ENCODE results near the gene OTOG. TPM values are rescaled to one million over a fixed set of nuclear protein-coding genes. Genes with fewer than 3 reads are reported as not detected.

The OTOG gene
- total and polyA plus RNA-seq, 7 experiments from 2014 or later = not detected

DNA sequence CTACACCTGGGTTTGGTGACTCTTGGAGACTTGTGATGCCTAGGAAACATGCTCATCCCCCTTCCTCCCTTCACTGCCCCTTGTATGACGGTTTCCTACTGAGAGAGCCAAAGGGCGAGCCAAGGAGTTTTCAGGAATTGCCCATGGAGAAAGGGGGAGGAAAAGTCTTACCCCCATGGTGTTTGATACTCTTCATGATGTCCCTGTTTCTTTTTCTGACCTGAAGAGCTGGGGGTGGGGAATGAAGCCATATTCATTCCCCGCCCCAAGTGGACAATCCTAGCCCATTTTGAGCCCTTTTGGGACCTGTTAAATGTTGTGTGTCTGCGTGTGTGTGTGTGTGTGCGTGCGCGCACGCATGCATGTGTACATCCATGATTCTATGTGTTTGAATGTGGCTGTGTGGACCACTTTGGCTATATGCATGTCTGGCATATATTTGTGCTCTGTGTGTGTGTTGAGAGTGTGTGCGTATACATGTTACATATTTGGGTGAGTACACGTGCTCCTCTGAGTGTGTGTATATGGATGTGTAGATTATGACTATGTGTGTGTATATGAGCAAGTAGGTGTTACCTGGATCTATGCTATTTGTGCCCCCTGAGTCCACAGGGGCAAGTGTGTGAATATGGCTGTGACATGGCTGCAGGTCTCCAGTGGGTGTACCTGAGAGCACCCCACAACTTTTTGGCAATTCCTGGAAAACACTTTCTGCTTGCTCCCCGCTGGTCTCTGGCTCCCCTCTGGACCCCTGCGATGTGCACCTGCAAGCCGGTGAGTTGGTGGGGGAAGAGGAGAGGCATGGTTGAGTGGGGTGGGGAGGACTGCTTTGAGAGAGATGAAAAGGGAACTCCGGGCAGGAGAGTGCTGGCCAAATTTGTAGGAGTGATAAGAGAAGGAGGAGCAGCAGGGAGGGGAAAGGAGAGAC is 24.6 kb downstream of the OTOG start:
- Histone ChIP-seq H3K27ac (ENCODE audit: low read depth, low read length) (no peak overlapping the region), H3K27me3 (ENCODE audit: control insufficient read depth in 2 of 2, insufficient read depth in 2 of 2, low read length in 2 of 2) (no peaks in the 10 kb centered on the region), H3K36me3 (ENCODE audit: control insufficient read depth in 2 of 3, insufficient read depth in 3 of 3, low read length in 3 of 3) (no peaks in the 10 kb centered on the region), H3K4me3 (ENCODE audit: low read length) (no peak overlapping the region), H3K9me3 (ENCODE audit: control insufficient read depth in 2 of 3, low read length in 3 of 3) (no peaks in the 10 kb centered on the region), H3K4me1 (ENCODE audit: control insufficient read depth in 2 of 2, insufficient read depth in 2 of 2, low read length in 2 of 2) (no peaks in the 10 kb centered on the region)
- H3K27ac Mint-ChIP-seq = peak overlapping the region in 1 of 9 donors; percentile 70
- DNase-seq (peak in 1 of 9 donors; percentile 15), ATAC-seq (peak; percentile 2)
- peaks cover 0 to 11% (median 5%) of the 10 kb centered on the region in 7 donors for H3K4me1 Mint-ChIP-seq
- H3K9me3 Mint-ChIP-seq = no peaks in the 10 kb centered on the region
- intact Hi-C loops (cut with micrococcal nuclease) = no loop called here
- POLR2A ChIA-PET = no interaction called here
- H3K4me3 Mint-ChIP-seq = no peak overlapping the region
- H3K27me3 Mint-ChIP-seq = peaks cover 0 to 10% (median 0%) of the 10 kb centered on the region in 5 donors
- H3K36me3 Mint-ChIP-seq = no peaks in the 10 kb centered on the region
- CTCF ChIA-PET = no interaction called here

GRCh38 chr11:17572359-17572690 is 25.3 kb downstream of the OTOG start:
- H3K4me3 ChIP-seq (ENCODE audit: low read length) = no peak overlapping the region
- peaks cover 0 to 11% (median 5%) of the 10 kb centered on the region in 7 donors for H3K4me1 Mint-ChIP-seq
- CTCF ChIA-PET = no interaction called here
- intact Hi-C loops (cut with micrococcal nuclease) = no loop called here
- H3K36me3 ChIP-seq (ENCODE audit: control insufficient read depth in 2 of 3, insufficient read depth in 3 of 3, low read length in 3 of 3) = no peaks in the 10 kb centered on the region
- H3K36me3 Mint-ChIP-seq = no peaks in the 10 kb centered on the region
- H3K4me3 Mint-ChIP-seq = no peak overlapping the region
- no peaks in the 10 kb centered on the region for H3K4me1 ChIP-seq (ENCODE audit: control insufficient read depth in 2 of 2, insufficient read depth in 2 of 2, low read length in 2 of 2)
- H3K27ac ChIP-seq (ENCODE audit: low read depth, low read length) = no peak overlapping the region
- H3K9me3 Mint-ChIP-seq = no peaks in the 10 kb centered on the region
- DNase-seq (peak in 1 of 9 donors; percentile 12), ATAC-seq (peak; percentile 16)
- peak overlapping the region in 1 of 9 donors; percentile 33 for H3K27ac Mint-ChIP-seq
- H3K27me3 ChIP-seq (ENCODE audit: control insufficient read depth in 2 of 2, insufficient read depth in 2 of 2, low read length in 2 of 2) = no peaks in the 10 kb centered on the region
- no peaks in the 10 kb centered on the region for H3K9me3 ChIP-seq (ENCODE audit: control insufficient read depth in 2 of 3, low read length in 3 of 3)
- peaks cover 0 to 10% (median 0%) of the 10 kb centered on the region in 5 donors for H3K27me3 Mint-ChIP-seq
- POLR2A ChIA-PET = no interaction called here

GRCh38 chr11:17572791-17573460 is 25.9 kb downstream of the OTOG start:
- Mint-ChIP-seq H3K27me3 (peaks cover 0 to 10% (median 0%) of the 10 kb centered on the region in 5 donors), H3K36me3 (no peaks in the 10 kb centered on the region), H3K4me3 (no peak overlapping the region), H3K9me3 (no peaks in the 10 kb centered on the region), H3K4me1 (peaks cover 0 to 11% (median 5%) of the 10 kb centered on the region in 7 donors), H3K27ac (no peak overlapping the region)
- ATAC-seq (no peak), DNase-seq (peak in 1 of 9 donors; percentile 8)
- no peak overlapping the region for H3K4me3 ChIP-seq (ENCODE audit: low read length)
- no peaks in the 10 kb centered on the region for H3K36me3 ChIP-seq (ENCODE audit: control insufficient read depth in 2 of 3, insufficient read depth in 3 of 3, low read length in 3 of 3)
- H3K4me1 ChIP-seq (ENCODE audit: control insufficient read depth in 2 of 2, insufficient read depth in 2 of 2, low read length in 2 of 2) = no peaks in the 10 kb centered on the region
- intact Hi-C loops (cut with micrococcal nuclease) = no loop called here
- H3K27ac ChIP-seq (ENCODE audit: low read depth, low read length) = no peak overlapping the region
- CTCF ChIA-PET = no interaction called here
- H3K9me3 ChIP-seq (ENCODE audit: control insufficient read depth in 2 of 3, low read length in 3 of 3) = no peaks in the 10 kb centered on the region
- POLR2A ChIA-PET = no interaction called here
- no peaks in the 10 kb centered on the region for H3K27me3 ChIP-seq (ENCODE audit: control insufficient read depth in 2 of 2, insufficient read depth in 2 of 2, low read length in 2 of 2)

DNA sequence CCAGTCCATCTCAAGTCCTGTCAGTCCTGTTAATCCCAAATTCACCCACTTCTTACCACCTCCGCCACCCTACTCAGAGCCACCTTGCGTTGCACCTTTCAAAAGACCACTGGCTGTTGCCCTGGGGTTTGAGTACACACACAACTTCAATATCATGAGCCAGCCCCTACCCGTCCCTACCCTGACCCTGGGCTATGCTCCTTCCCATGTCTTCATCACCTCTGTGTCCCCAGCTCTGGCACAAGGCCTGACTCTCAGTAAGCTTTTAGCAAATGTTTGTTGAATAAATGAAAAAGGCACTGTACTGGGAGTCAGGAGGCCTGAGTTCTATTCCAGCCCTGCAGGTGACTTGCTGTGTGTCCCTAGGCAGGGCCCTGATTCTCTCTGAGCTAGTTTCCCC is 26.5 kb downstream of the OTOG start:
- Mint-ChIP-seq H3K36me3 (no peaks in the 10 kb centered on the region), H3K4me3 (peak overlapping the region in 1 of 10 donors; percentile 27), H3K9me3 (no peaks in the 10 kb centered on the region), H3K4me1 (peaks cover 0 to 9% (median 5%) of the 10 kb centered on the region in 7 donors), H3K27ac (no peak overlapping the region), H3K27me3 (peaks cover 0 to 10% (median 4%) of the 10 kb centered on the region in 5 donors)
- DNase-seq = peak in 1 of 9 donors; percentile 10
- H3K4me3 ChIP-seq (ENCODE audit: low read length) = no peak overlapping the region
- H3K27me3 ChIP-seq (ENCODE audit: control insufficient read depth in 2 of 2, insufficient read depth in 2 of 2, low read length in 2 of 2) = no peaks in the 10 kb centered on the region
- POLR2A ChIA-PET = no interaction called here
- H3K9me3 ChIP-seq (ENCODE audit: control insufficient read depth in 2 of 3, low read length in 3 of 3) = no peaks in the 10 kb centered on the region
- intact Hi-C loops (cut with micrococcal nuclease) = no loop called here
- CTCF ChIA-PET = no interaction called here
- no peak for ATAC-seq
- no peaks in the 10 kb centered on the region for H3K4me1 ChIP-seq (ENCODE audit: control insufficient read depth in 2 of 2, insufficient read depth in 2 of 2, low read length in 2 of 2)
- H3K27ac ChIP-seq (ENCODE audit: low read depth, low read length) = no peak overlapping the region
- H3K36me3 ChIP-seq (ENCODE audit: control insufficient read depth in 2 of 3, insufficient read depth in 3 of 3, low read length in 3 of 3) = no peaks in the 10 kb centered on the region

- H3K4me1 ChIP-seq (ENCODE audit: control insufficient read depth in 2 of 2, insufficient read depth in 2 of 2, low read length in 2 of 2) = no peaks in the 10 kb centered on the region
- ChIA-PET CTCF (no interaction called here), POLR2A (no interaction called here)
- no peak overlapping the region for H3K4me3 ChIP-seq (ENCODE audit: low read length)
- H3K27ac Mint-ChIP-seq = no peak overlapping the region
- ATAC-seq (no peak), DNase-seq (no peak)
- intact Hi-C loops (cut with micrococcal nuclease) = no loop called here
- H3K9me3 Mint-ChIP-seq = no peaks in the 10 kb centered on the region
- H3K27me3 Mint-ChIP-seq = peaks cover 0 to 10% (median 4%) of the 10 kb centered on the region in 5 donors
- no peaks in the 10 kb centered on the region for H3K9me3 ChIP-seq (ENCODE audit: control insufficient read depth in 2 of 3, low read length in 3 of 3)
- no peak overlapping the region for H3K4me3 Mint-ChIP-seq
- H3K36me3 ChIP-seq (ENCODE audit: control insufficient read depth in 2 of 3, insufficient read depth in 3 of 3, low read length in 3 of 3) = no peaks in the 10 kb centered on the region
- no peaks in the 10 kb centered on the region for H3K36me3 Mint-ChIP-seq
- H3K27ac ChIP-seq (ENCODE audit: low read depth, low read length) = no peak overlapping the region
- H3K4me1 Mint-ChIP-seq = peaks cover 0 to 9% (median 5%) of the 10 kb centered on the region in 7 donors
- no peaks in the 10 kb centered on the region for H3K27me3 ChIP-seq (ENCODE audit: control insufficient read depth in 2 of 2, insufficient read depth in 2 of 2, low read length in 2 of 2)
Measured at GRCh38 chr11:17574141-17575091, 27.4 kb downstream of the OTOG start.
